Body of pancreas (tissue), 4 donors: ENCODE data around the gene AP1M2. TPM values are rescaled to one million over a fixed set of nuclear protein-coding genes. Genes with fewer than 3 reads are reported as not detected.
A peak's percentile ranks its signal among the peaks of the same experiment; 100 is the strongest.

Experiments used
- ATAC-seq: fragments of 150-250 bp; one replicate; pipeline ENCODE4 v1.9.1; 2016
- DNase-seq, 4 donors: peaks; one replicate each; pipeline ENCODE4 v3.0.0-alpha.2; 2019
- H3K27ac ChIP-seq, 4 donors: fragments of 200-600 bp; sonication (generic); 1 replicate in 3 of 4; 2 replicates in 1 of 4; pipeline versions ENCODE4 v1.5.1 to v1.6.1; 2016 to 2019; ENCODE audit warnings: mild to moderate bottlenecking in 1 of 4, mixed read lengths in 1 of 4, moderate library complexity in 1 of 4
- H3K27me3 ChIP-seq, 2 donors: fragments of 200-600 bp; sonication (generic); one replicate each; pipeline ENCODE4 v1.6.0; 2016; ENCODE audit warnings: mild to moderate bottlenecking in 1 of 2
- H3K36me3 ChIP-seq, 2 donors: fragments of 200-600 bp; sonication (generic); replicated peaks in 1 of 2; 2 replicates each; pipeline ENCODE4 v1.5.1; 2016; ENCODE audit warnings: low read depth in 2 of 2; ENCODE audit not compliant: insufficient read depth in 1 of 2
- H3K4me1 ChIP-seq: fragments of 200-600 bp; sonication (generic); one replicate; pipeline ENCODE4 v1.6.0; 2016
- H3K4me3 ChIP-seq, 2 donors: fragments of 200-600 bp; sonication (generic); 1 replicate in 1 of 2; 2 replicates in 1 of 2; pipeline ENCODE4 v1.5.1; 2016 to 2019
- H3K9me3 ChIP-seq, 3 donors: fragments of 200-600 bp; sonication (generic); 1 replicate in 2 of 3; 2 replicates in 1 of 3; pipeline ENCODE4 v1.5.1; 2016
- POLR2A ChIP-seq, 3 donors: fragments of 450-650 bp; IDR thresholded peaks; one replicate each; pipeline ENCODE4 v1.6.1; 2016; ENCODE audit warnings: antibody characterized with exemption in 3 of 3, mild to moderate bottlenecking in 2 of 3
- WGBS, 2 donors: methylation state at CpG; one replicate each; pipeline ENCODE4 v1.1.5; 2017; 5-methylcytosine and 5-hydroxymethylcytosine counted together
- intact Hi-C: fragments of 100-400 bp; cut with DNase I; formaldehyde crosslinking; loops from one replicate; pipeline ENCODE4 v1.15.1; 2023
- total RNA-seq, 2 donors: library from RNA; depleted of rRNA; stranded (reverse); fragments of >200 nt; gene quantifications; one replicate each; pipeline ENCODE4 v1.1.0, GENCODE V29; 2016
- TF ChIP-seq, protein P1 (sequence below), 7 experiments: fragments of 450-650 bp in 4 of 7; fragments of 200-600 bp in 3 of 7; sonication (generic) in 3 of 7; IDR thresholded peaks; one replicate each; pipeline ENCODE4 v1.5.1; 2016 to 2019; ENCODE audit warnings: antibody characterized with exemption in 7 of 7

Gene AP1M2
- total RNA-seq, 2 donors from 2014 or later = 25.7 to 30.6 TPM

DNA sequence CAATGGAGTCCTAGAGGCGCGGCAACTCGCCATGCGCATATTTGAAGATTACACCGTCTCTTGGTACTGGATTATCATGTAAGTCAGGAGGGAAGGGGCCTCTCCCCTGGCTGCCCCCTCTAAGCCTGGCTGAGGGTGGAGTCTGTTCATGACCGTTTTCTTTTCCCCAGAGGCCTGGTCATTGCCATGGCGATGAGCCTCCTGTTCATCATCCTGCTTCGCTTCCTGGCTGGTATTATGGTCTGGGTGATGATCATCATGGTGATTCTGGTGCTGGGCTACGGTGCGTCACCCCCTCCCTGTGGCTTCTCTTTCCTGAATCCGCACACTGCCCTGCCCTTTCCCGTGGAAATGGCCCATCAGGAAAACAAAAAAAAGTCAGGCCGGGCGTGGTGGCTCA, 44.8 kb upstream of the AP1M2 start:
- H3K9me3 ChIP-seq = no peaks in the 10 kb centered on the region
- ATAC-seq (peak; percentile 17), DNase-seq (no peak)
- H3K36me3 ChIP-seq = peaks cover 9 to 17% of the 10 kb centered on the region in 2 donors
- H3K27me3 ChIP-seq = no peaks in the 10 kb centered on the region
- TF ChIP-seq POLR2A (IDR thresholded peaks at IDR 0.05) = no peak
- TF ChIP-seq, protein P1, sequence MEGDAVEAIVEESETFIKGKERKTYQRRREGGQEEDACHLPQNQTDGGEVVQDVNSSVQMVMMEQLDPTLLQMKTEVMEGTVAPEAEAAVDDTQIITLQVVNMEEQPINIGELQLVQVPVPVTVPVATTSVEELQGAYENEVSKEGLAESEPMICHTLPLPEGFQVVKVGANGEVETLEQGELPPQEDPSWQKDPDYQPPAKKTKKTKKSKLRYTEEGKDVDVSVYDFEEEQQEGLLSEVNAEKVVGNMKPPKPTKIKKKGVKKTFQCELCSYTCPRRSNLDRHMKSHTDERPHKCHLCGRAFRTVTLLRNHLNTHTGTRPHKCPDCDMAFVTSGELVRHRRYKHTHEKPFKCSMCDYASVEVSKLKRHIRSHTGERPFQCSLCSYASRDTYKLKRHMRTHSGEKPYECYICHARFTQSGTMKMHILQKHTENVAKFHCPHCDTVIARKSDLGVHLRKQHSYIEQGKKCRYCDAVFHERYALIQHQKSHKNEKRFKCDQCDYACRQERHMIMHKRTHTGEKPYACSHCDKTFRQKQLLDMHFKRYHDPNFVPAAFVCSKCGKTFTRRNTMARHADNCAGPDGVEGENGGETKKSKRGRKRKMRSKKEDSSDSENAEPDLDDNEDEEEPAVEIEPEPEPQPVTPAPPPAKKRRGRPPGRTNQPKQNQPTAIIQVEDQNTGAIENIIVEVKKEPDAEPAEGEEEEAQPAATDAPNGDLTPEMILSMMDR (IDR thresholded peaks at IDR 0.05) = no peak
- intact Hi-C loops = no loop called here
- H3K4me1 ChIP-seq = peaks cover 6% of the 10 kb centered on the region
- H3K4me3 ChIP-seq = no peak overlapping the region
- 83 to 85% methylated on average over 10 to 14 of the region's 14 CpGs for WGBS, 2 donors
- no peak overlapping the region for H3K27ac ChIP-seq

DNA sequence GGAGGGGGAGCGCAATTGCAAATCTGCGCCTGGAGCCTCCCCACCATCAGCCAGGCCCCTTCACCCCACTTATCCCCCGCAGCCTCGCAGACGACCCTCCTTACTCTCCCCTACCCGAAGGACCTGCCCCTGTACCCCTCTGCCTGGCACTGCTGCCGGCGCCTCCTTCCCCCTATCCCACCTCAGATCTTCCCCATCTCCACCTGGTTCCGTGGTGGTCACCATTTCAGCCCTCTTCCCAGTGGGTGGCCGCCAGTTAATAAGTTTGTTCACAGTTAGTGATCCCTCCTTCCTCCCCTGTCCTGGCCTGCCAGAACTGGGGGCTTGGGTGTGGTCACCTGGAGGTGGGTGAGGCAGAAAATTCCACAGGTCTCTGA, 38.6 kb upstream of the AP1M2 start:
- DNase-seq (peak in 1 of 4 donors; percentile 19), ATAC-seq (peak; percentile 9)
- Histone ChIP-seq H3K36me3 (peaks cover 0 to 4% of the 10 kb centered on the region in 2 donors), H3K4me3 (peak overlapping the region; percentile 46 to 52), H3K27ac (peak overlapping the region; percentile 74 to 95 (median 86)), H3K4me1 (peaks cover 22% of the 10 kb centered on the region), H3K27me3 (no peaks in the 10 kb centered on the region), H3K9me3 (no peaks in the 10 kb centered on the region)
- intact Hi-C loops = no loop called here
- TF ChIP-seq POLR2A (IDR thresholded peaks at IDR 0.05) = no peak
- TF ChIP-seq, protein P1 (IDR thresholded peaks at IDR 0.05) = no peak
- 5 to 15% methylated on average over 10 of the region's 10 CpGs for WGBS, 2 donors

DNA sequence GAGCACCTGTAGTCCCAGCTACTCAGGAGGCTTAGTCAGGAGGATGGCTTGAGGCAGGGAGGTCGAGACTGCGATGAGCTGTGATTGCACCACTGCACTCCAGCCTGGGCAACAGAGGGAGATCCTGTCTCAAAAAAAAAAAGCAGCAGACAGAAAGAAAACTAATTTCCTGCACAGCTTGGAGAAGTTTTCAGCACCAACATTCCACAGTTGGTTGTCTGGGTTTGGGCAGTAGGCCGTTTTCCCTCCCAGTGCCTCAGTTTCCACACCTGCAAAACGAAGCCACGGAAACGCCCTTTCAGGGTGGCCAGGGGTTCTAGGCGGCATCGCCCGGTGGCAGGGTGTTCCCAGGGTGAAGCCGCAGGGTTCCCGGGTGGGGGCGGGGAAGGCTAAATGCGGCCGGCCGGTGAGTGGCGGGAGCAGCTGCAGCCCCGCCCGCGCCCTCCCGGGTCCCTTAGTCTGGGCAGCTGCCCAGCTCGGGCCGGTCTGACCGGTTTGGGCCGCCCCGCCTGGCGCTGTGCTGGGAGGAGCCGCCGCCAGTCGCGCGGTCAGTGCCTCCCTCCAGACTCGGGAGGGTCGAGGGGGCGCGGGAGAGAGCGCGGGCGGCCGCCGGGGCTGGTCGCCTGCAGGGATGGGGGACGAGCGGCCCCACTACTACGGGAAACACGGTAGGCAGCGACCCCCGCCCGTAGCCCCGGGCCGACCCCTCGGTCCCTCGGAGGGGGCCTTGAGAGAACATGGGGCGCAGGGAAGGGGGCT, 38.1 kb upstream of the AP1M2 start, which contains the start of gene SLC44A2:
TSS of gene SLC44A2 (plus strand) at position 551 of the 759 bp plus-strand sequence. CDS start at position 632, 81 bp downstream.
- Histone ChIP-seq H3K4me3 (peak within 1 kb of the TSS; percentile 46 to 52), H3K27ac (peak within 1 kb of the TSS; percentile 74 to 95 (median 86)), H3K27me3 (no peaks in the 10 kb centered on the region), H3K36me3 (peaks cover 0 to 3% of the 10 kb centered on the region in 2 donors), H3K9me3 (no peaks in the 10 kb centered on the region), H3K4me1 (peaks cover 22% of the 10 kb centered on the region)
- intact Hi-C loops = no loop called here
- DNase-seq (peak; percentile 91 to 96 (median 95)), ATAC-seq (peak; percentile 98)
- WGBS, 2 donors = 3 to 8% methylated on average over 6 to 39 of the region's 53 CpGs
- TF ChIP-seq, protein P1 (IDR thresholded peaks at IDR 0.05) = peak in 2 of 7 experiments; percentile 30 to 32
- TF ChIP-seq POLR2A (IDR thresholded peaks at IDR 0.05) = peak; percentile 64 to 86 (median 79)

DNA sequence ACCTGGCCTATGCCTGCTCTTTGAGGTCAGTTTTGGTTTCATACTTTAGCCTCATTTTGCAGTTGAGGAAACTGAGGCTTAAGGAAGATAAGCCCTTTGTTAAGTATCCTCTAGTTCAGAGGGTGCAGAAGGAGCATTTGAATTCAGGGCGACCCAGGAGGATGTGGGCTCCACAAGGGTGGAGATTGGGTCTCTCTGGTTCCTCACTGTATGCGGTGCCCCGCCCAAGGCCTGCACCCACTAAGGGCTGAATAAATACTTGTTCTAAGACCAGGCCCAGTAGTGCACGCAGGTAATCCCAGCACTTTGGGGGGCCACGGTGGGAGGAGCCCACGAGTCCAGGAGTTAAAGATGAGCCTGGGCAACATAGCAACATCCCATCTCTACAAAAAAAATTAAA, 37.5 kb upstream of the AP1M2 start:
- no peaks in the 10 kb centered on the region for H3K36me3 ChIP-seq
- H3K9me3 ChIP-seq = no peaks in the 10 kb centered on the region
- intact Hi-C loops = no loop called here
- WGBS, 2 donors = 6 to 50% methylated on average over 2 to 6 of the region's 6 CpGs
- peak overlapping the region in 3 of 4 donors; percentile 83 to 95 (median 88) for H3K27ac ChIP-seq
- H3K4me1 ChIP-seq = peaks cover 22% of the 10 kb centered on the region
- H3K4me3 ChIP-seq = no peak overlapping the region
- no peak for ATAC-seq
- H3K27me3 ChIP-seq = no peaks in the 10 kb centered on the region
- TF ChIP-seq, protein P1 (IDR thresholded peaks at IDR 0.05) = no peak
- TF ChIP-seq POLR2A (IDR thresholded peaks at IDR 0.05) = no peak
- no peak for DNase-seq
